A673 (cell line): ENCODE measurements around the gene CYP4V2. TPM values are rescaled to one million over a fixed set of nuclear protein-coding genes. Genes with fewer than 3 reads are reported as not detected.

ENCODE experiments used
- BruUV-seq: library from RNA; stranded (reverse); fragments of 400-500 nt; replicated peaks from 2 replicates; lab custom pipeline; 2021; lab: Mats Ljungman, UMichigan
- CTCF ChIA-PET: fragments of 300-600 bp; sonication (Branson Sonifier 250); formaldehyde crosslinking; loops from one replicate; lab custom pipeline; 2022; ENCODE audit warnings: antibody characterized with exemption; lab: Charles Lee
- POLR2A ChIA-PET: fragments of 300-600 bp; sonication (Branson Sonifier 250); formaldehyde crosslinking; loops from one replicate; lab custom pipeline; 2022; ENCODE audit warnings: antibody characterized with exemption; ENCODE audit not compliant: low non-redundant PET; lab: Charles Lee
- DNase-seq: peaks from one replicate; pipeline ENCODE4 v3.0.0-alpha.2; 2015; ENCODE audit warnings: low spot score
- H3K27ac ChIP-seq: fragments of 200-600 bp; sonication (generic); 2 replicates; pipeline ENCODE4 v1.5.1; 2016; ENCODE audit warnings: mixed run types, low read depth, mild to moderate bottlenecking, mixed read lengths, antibody characterized with exemption, low read length; ENCODE audit not compliant: poor library complexity, severe bottlenecking
- H3K27me3 ChIP-seq: fragments of 200-600 bp; sonication (generic); replicated peaks from 2 replicates; pipeline ENCODE4 v1.6.1; 2017; ENCODE audit warnings: mixed run types, low read depth, mild to moderate bottlenecking, mixed read lengths, antibody characterized with exemption, low read length; ENCODE audit not compliant: insufficient read depth, poor library complexity
- H3K36me3 ChIP-seq: fragments of 200-600 bp; sonication (generic); 2 replicates; pipeline ENCODE4 v1.6.1; 2016; ENCODE audit warnings: mixed run types, mild to moderate bottlenecking, mixed read lengths, antibody characterized with exemption, low read length; ENCODE audit not compliant: insufficient read depth, poor library complexity, severe bottlenecking
- H3K4me1 ChIP-seq: fragments of 200-600 bp; sonication (generic); 2 replicates; pipeline ENCODE4 v1.6.1; 2017; ENCODE audit warnings: mixed run types, mild to moderate bottlenecking, mixed read lengths, antibody characterized with exemption, low read length; ENCODE audit not compliant: insufficient read depth, poor library complexity, severe bottlenecking
- H3K4me3 ChIP-seq: fragments of 200-600 bp; sonication (generic); 2 replicates; pipeline ENCODE4 v1.5.1; 2016; ENCODE audit warnings: low read depth, mixed run types, mild to moderate bottlenecking, mixed read lengths, low read length; ENCODE audit not compliant: poor library complexity, severe bottlenecking
- H3K9me3 ChIP-seq: fragments of 200-600 bp; sonication (generic); 2 replicates; pipeline ENCODE4 v1.6.1; 2016; ENCODE audit warnings: mixed run types, low read depth, mild to moderate bottlenecking, mixed read lengths, antibody characterized with exemption, low read length; ENCODE audit not compliant: poor library complexity, severe bottlenecking
- CTCF ChIP-seq: fragments of 300-800, 200-600 bp; sonication (generic); conservative IDR thresholded peaks from 2 replicates; pipeline ENCODE4 v1.5.1; 2017; ENCODE audit warnings: low read depth, mild to moderate bottlenecking, antibody characterized with exemption, low read length, moderate library complexity, mixed read lengths
- EZH2 ChIP-seq: fragments of 200-600 bp; sonication (generic); IDR thresholded peaks from 2 replicates; pipeline ENCODE4 v1.6.1; 2017; ENCODE audit warnings: borderline replicate concordance, low read depth, mild to moderate bottlenecking, mixed read lengths, antibody characterized with exemption, low read length; ENCODE audit not compliant: poor library complexity, severe bottlenecking
- intact Hi-C: fragments of 100-400 bp; cut with micrococcal nuclease; formaldehyde crosslinking; loops from one replicate; pipeline ENCODE4 v1.10.0; 2022; ENCODE audit not compliant: unreplicated experiment
- total RNA-seq: library from RNA; stranded (reverse); gene quantifications from 2 replicates; pipeline ENCODE4 v1.2.3, GENCODE V29; 2021

CYP4V2 gene
- total RNA-seq, 1 experiment from 2014 or later, result 14.3 TPM

GRCh38 chr4:186203406-186203805 lies 12.0 kb downstream of the CYP4V2 start:
- ChIA-PET POLR2A (no interaction called here), CTCF (interaction anchor here (0.9 kb wide), 1 partner anchor 13 kb away, joined by 3 read pairs; no protein-coding TSS in a partner anchor)
- intact Hi-C loops, result no loop called here
- Histone ChIP-seq H3K27ac (peak overlapping the region; percentile 90), H3K4me1 (peaks cover 37% of the 10 kb centered on the region), H3K4me3 (peak overlapping the region; percentile 36), H3K9me3 (no peaks in the 10 kb centered on the region), H3K36me3 (no peaks in the 10 kb centered on the region), H3K27me3 (no peaks in the 10 kb centered on the region)
- TF ChIP-seq EZH2, result no peak
- TF ChIP-seq CTCF, result no peak
- DNase-seq, result peak; percentile 90
- BruUV-seq, result no TSS peak

- POLR2A ChIA-PET, result no interaction called here
- no TSS peak for BruUV-seq
- TF ChIP-seq CTCF (no peak), EZH2 (no peak)
- peak; percentile 86 for DNase-seq
- H3K4me1 ChIP-seq, result peaks cover 37% of the 10 kb centered on the region
- H3K9me3 ChIP-seq, result peaks cover 6% of the 10 kb centered on the region
- no peaks in the 10 kb centered on the region for H3K27me3 ChIP-seq
- peak overlapping the region; percentile 90 for H3K27ac ChIP-seq
- intact Hi-C loops, result no loop called here
- CTCF ChIA-PET, result interaction anchor here (0.9 kb wide), 1 partner anchor 14 kb away, joined by 3 read pairs; no protein-coding TSS in a partner anchor
- H3K4me3 ChIP-seq, result peak overlapping the region; percentile 36
- no peaks in the 10 kb centered on the region for H3K36me3 ChIP-seq
Measured at GRCh38 chr4:186204103-186204559, 12.8 kb downstream of the CYP4V2 start.

- no peak for DNase-seq
- Histone ChIP-seq H3K4me1 (peaks cover 37% of the 10 kb centered on the region), H3K27me3 (no peaks in the 10 kb centered on the region), H3K4me3 (peak overlapping the region; percentile 36), H3K9me3 (peaks cover 7% of the 10 kb centered on the region), H3K36me3 (peaks cover 2% of the 10 kb centered on the region), H3K27ac (peak overlapping the region; percentile 90)
- ChIA-PET POLR2A (no interaction called here), CTCF (no interaction called here)
- TF ChIP-seq CTCF (no peak), EZH2 (no peak)
- BruUV-seq, result TSS peak; percentile 80
- intact Hi-C loops, result no loop called here
Measured at GRCh38 chr4:186204686-186205085, 13.3 kb downstream of the CYP4V2 start.
